HG03575 (cell line): ENCODE measurements around the gene ZNF691.
"Not testable (repeated sequence)": the region's sequence is repeated elsewhere in the genome, so short reads cannot be mapped to it uniquely, and the experiment has no call there.

Source experiments
- ATAC-seq: cut with Tn5 transposase; IDR thresholded peaks from one replicate; pipeline ENCODE4 v1.9.1; 2021; ENCODE audit not compliant: unreplicated experiment, insufficient number of reproducible peaks, low FRiP score; ENCODE audit errors: extremely low read depth

Gene ZNF691, protein sequence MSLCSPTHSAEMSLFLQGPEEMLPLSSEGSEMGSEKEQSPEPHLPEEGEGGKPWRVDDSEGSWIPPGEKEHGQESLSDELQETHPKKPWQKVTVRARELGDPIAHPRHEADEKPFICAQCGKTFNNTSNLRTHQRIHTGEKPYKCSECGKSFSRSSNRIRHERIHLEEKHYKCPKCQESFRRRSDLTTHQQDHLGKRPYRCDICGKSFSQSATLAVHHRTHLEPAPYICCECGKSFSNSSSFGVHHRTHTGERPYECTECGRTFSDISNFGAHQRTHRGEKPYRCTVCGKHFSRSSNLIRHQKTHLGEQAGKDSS

DNA sequence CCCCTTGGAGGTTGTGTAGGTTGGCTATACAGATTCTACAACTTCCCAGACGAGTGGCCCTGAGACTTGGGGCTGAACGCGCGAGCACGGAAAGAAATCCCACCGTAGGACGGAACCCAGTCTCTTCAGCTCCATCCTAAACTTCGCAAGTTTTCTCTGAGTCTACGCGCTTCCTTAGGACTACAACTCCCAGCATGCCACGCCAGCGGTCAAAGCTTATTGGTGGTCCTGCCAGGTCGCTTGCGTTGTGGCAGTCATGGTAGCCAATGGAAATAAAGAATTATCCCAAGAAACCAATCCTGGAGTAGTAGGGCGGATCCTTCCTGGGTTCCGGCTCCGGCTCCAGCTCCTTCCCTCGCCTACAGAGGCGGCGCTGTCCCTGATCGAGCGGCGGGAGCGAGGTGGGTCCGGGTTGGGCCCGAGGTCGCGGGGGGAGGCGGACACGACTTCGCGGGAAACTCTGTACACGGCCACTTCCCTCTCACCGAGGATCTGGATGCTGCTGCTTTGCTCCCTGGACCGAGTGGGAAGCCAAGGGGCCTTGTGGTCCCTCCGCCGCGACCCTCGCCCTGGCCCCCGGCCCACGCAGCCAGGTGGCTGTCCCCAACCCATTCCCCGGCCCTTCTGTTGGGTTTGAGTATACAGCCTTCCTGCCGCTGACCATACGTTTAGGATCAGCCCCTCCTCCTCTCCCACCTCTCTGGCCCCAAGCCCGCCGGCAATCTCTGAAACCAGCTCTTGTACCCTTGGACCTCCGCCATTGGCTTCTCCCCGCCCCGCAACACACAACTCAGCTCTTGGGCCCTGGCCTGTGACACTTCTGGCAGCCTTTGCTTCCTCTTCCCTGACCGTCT, at the start of gene ZNF691:
ZNF691 (plus strand) TSS at position 357 of the 854 bp plus-strand sequence. CDS start 3,046 bp downstream, outside the sequence.
- ATAC-seq = peak; percentile 62

DNA sequence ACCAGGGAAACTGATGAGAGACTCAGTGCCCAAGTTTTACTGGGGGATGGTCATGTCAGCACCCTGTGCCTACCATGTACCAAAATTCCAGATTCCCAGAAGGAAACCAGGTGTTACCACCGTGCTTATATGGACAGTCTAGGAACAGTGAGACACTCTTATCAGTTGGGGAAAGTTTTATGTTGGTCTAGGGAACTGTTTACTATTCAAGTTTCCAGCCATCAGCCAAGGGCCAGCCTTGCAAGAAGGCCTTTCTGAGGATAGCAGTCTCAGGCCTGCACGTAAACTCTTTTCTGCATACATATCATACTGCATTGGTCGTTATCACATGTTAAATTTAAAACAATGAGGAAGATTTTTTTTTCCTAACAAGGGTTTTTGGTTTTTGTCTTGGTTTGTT, 49.0 kb upstream of the ZNF691 start:
- ATAC-seq = no peak

DNA sequence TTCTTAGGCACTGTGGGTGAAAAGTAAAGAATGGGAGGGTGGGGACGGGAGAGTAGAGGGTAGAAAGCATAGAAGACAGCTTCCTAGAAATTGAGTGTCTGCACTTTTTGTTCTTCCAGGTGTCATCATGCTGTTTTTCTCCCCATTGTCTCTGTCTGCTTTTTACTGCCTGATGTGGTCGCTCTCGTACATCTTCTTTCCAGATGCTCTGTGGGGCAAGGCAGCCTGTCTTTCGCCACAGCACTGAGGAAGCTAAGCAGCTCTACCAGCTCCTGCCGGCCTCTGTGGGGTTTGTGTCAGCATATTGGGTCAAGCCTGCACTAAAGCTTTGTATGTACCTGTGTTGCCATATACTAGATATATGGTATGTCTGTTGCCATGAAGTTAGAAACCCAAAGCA, 48.4 kb upstream of the ZNF691 start:
- ATAC-seq = no peak

DNA sequence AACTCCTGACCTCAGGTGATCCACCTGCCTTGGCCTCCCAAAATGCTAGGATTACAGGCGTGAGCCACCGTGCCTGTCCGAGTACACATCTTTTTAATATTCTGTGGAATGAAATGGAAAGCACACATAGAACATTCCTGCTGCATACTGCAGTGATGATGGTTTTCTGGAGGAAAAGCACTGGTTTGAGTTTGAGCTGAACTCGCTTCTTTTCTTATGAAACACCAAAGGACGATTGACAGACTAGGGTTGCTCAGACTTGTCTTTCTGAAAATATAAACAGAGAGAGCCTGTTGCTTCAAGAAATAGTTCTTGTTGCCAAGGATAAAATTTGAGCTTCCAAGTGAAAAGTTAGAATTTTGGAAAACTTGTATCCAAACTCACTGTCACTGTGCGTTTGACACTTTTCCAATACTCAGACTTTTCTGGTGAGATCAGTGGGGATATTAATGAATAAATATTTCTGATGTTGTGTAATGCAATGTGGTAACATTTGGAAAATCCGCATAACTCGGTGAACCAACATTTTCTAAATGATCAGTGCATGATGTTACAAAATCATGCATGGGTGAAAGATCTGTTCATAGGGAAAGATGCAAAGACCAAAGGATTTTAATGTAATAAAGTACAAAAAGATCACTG, 44.5 kb upstream of the ZNF691 start:
- ATAC-seq = no peak

DNA sequence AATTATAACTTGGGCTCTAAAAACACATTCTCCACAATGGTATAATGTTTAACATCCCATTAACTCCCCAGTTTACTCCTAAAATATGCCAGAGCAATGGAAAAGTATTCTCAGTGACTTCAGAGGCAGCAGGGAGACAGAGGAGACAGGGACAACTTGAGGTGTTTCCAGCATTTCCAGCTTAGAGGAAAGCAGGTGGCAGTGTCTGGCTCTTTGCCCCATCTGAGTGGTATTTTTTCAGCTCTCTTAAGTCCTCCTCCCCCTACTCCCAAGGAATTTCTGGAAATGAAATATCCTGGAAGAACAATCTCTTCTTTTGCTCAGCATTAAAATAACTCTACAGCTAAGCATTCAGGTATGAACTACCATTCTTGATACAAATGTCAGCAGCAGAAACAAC, 40.2 kb upstream of the ZNF691 start:
- ATAC-seq = no peak

DNA sequence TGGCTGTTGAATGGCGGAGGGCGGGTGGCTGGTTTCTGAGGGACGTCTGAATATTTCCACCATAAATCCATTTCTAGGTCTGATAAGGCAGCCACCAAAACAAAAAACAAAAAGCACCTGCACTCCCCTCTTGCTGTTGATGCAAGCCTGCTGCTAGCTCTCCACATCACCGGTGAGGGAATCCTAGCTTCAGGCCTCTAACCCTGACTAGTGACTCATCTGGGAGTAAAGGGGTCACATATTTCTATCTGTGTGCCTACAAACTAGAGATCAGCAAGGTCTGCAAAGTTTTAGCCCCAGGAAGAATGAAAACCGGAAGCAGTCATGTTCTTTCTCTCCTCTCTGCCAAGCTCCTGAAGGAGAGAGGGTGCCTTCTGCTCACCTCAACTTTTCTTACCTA, 39.8 kb upstream of the ZNF691 start:
- no peak for ATAC-seq

DNA sequence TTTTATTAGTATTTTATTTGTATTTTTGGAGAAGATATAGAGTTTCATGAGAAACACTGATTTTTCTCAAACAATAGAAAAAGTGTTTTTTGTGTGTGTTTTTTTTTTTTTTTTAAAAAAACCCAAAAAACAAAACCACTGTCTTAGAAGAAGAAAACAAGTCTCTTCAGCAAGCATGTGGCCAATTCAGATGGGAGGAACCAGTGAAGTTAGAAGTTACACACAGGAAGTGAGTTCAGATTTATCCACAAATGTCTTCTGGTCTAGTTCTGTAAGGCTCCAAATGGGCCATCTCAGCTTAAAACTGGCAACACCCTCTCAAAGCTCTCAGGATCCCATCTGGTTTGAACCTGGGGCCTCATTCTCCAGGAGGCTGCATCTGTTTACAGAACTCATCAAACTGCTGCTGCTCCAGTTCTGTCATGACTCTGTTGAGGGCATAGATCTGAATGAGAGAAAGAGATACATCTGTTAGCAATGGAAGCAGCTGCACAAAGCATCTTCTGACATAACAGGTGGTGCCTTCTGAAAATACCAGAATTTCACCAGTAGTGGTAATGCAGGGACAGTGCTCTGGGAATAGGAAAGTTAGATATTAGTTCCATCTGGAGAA, 39.3 kb upstream of the ZNF691 start:
- no peak for ATAC-seq

DNA sequence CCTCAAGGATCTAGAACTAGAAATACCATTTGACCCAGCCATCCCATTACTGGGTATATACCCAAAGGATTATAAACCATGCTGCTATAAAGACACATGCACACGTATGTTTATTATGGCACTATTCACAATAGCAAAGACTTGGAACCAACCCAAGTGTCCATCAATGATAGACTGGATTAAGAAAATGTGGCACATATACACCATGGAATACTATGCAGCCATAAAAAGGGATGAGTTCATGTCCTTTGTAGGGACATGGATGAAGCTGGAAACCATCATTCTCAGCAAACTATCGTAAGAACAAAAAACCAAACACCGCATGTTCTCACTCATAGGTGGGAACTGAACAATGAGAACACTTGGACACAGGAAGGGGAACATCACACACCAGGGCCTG, 31.6 kb upstream of the ZNF691 start:
- ATAC-seq = not testable (repeated sequence)

DNA sequence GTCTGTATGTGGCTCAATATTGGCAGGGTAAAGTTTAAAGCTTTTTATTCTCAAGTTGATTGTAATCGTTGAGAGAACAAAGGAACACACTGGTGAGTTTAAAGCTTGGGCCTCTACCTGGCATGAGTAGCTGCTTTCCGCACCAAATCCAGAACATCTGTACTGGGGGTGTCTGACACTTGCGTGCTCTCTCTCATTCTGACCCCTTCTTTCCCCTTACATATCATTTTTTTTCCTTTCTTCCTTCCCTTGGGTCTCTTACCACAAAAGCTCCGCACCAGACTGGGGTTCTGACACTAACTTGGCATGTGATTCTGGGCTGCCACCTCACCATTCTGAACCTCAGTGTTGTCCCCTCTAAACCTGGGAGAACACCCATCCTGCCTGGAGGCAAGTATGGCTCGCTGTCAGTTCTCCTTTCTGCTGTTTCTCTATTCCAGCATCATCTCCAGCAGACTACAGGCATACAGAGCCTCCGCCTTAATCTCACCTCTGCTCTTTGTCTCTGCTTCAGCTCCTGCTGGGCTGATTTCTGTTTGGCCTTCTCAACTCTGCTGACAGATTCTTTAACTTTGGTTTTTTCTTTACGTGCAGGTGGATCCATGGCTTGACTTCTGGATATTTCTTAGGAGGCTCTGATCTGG, 30.4 kb upstream of the ZNF691 start:
- ATAC-seq = no peak

DNA sequence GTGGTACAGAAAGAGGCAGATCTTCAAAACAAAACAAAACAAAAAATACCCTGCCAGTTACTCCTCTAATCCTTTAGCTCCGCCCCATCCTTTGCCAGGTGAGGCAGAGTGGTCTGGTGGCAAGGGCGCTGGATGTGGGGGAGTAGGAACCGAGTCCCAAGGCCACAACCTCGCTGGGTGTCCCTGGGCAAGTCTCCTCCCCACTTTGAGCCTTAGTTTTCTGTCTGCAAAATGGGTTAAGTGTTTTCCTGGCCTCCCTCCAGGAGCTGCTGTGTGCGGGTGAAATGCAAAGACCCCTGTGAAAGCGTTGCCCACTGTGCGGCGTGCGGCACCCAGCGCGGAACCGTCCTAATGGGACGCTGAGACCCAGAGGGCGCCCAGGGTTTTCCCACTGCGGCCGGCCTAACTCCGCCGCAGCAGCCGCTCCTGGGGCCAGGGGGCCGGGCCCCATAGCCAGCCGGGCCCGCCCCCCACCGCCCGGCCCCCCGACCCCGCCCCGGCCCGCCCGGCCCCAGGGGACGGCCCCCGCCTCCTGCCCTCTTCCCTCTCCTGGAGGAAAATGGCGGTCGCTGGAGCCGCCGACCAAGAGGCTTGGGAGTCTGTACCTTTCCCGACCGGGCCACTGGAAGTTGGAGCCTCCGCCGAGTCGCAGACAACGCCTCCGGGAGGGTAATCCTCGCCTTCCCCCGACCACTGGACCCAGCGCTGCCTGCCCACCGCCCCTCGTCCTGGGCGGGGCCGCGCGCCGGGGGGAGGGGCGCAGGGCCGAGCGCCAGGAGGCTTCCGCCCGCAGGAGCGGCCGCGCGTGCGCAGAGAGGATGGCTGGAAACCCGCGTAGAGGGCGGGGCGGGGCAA, 29.6 kb upstream of the ZNF691 start, which contains the start of the genes ERMAP and SVBP:
ERMAP (plus strand) TSS at position 538 of the 855 bp plus-strand sequence. CDS start 13,327 bp downstream, outside the sequence.
SVBP (minus strand) TSS at position 813 of the 855 bp plus-strand sequence. CDS start 853 bp downstream, outside the sequence.
- ATAC-seq = no peak

DNA sequence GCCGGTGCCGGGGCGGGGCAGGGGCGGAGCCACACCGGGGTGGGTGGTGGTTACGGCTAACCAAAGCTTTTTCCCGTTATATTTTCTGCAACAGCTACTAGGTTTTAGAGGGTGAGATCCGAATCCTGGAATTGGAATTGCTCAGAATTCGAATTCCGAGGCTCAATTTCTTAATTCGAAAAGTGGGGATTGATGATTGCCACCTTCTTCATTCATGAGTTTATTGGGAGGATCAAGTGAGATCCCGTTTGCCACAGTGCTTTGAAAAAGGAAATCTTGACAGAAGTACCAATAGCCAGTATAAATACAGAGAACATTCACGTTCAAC, 29.0 kb upstream of the ZNF691 start:
- no peak for ATAC-seq

DNA sequence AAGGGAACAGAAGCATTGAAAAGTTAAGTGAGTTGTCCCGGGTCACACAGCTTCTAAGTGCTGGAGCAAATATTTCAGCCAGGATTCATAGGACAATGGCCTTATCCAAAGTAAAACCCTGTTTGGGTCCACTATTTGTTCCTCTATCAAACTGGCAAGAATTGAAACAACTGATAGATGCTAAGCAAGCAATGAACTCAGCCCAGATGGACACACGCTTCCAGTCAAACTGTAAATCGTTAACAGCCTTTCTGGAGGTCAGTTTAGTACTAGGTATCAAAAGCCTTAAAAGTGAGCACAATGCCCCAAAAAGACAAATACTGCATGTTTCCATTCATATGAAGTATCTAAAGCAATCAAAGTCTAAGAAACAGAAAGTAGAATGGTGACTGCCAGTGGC, 28.4 kb upstream of the ZNF691 start:
- no peak for ATAC-seq

DNA sequence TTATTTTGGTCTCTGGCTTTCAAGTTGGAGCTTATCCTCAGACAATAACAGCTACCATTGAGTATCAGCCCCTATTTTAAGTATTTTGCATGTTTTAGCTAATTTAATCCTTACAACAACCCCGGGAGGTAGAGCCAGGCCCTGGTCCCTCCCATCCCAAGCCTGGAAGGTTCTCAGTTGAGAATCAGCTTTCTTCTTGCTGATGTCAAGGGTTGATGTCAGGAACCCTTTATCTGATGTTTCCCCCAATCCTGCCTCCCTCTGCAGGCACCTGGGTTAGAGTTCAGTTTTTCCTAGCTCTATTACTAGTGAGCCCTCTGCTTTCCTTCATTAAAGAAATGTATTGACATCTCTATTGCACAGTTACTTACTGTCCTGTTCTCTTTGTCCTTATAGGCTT, 25.6 kb upstream of the ZNF691 start:
- no peak for ATAC-seq

DNA sequence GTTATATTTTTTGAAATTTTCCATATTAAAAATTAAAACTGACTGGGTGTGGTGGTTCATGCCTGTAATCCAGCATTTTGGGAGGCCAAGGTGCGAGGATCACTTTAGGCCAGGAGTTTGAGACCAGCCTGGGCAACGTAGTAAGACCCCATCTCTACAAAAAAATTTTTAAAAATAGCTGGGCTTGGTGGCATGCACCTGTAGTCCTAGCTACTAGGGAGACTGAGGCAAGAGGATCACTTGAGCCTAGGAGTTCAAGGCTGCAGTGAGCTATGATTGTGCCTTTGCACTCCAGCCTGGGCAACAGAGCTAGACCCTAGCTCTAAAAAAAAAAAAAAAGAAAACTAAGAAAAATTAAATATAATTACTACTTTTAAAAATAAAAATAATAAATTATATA, 24.7 kb upstream of the ZNF691 start:
- ATAC-seq = no peak

DNA sequence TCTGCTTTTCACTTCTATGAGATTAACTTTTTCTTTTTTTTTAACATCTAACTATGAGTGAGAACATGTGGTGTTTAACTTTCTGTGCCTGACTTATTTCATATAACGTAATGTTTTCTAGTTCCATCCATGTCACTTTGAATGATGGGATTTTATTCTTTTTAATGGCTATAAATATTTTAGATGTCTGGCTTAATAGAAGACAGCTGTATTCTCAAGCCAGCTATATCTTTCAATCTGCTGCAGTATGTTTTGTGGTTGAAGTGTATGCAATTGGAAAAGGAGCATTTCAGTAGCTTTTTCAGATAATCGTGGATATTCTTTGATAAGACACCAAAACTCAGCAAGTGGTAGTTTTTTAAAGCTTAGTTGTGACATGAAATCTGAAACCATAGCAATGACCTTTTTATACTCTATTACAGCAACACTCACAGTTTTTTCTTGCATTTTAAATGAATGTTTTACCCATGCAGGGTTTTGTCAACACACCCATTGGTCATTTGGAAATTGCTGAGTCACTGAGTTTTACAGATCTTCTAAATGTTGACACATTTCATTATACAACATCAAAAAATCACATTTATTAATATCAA, 23.5 kb upstream of the ZNF691 start:
- ATAC-seq = no peak

DNA sequence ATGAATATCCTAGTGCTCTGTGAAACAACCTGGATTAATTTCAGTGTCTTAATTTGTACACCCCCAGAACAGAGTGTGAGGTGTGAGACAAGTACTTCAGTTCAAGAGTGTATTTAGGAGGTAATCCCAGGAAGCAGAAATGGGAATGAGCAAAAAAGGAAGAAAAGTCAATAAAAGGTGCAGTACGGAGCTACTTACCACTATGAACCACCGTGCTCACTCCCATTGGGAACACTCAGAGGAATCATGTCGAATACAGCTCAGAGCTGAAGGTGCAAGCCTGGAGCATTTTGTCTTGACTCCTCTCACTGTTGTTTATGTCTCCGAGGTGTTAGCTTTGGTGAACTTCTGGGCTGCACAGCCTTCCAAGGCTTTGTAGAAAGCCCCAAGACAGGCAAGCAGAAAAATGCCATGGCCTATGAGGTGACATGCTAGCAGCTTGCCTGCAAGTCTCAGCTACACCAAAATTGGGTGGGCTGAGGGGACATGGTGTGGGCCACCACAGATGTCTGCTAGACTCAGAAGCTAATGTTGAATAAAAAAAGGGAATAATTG, 21.9 kb upstream of the ZNF691 start:
- no peak for ATAC-seq

DNA sequence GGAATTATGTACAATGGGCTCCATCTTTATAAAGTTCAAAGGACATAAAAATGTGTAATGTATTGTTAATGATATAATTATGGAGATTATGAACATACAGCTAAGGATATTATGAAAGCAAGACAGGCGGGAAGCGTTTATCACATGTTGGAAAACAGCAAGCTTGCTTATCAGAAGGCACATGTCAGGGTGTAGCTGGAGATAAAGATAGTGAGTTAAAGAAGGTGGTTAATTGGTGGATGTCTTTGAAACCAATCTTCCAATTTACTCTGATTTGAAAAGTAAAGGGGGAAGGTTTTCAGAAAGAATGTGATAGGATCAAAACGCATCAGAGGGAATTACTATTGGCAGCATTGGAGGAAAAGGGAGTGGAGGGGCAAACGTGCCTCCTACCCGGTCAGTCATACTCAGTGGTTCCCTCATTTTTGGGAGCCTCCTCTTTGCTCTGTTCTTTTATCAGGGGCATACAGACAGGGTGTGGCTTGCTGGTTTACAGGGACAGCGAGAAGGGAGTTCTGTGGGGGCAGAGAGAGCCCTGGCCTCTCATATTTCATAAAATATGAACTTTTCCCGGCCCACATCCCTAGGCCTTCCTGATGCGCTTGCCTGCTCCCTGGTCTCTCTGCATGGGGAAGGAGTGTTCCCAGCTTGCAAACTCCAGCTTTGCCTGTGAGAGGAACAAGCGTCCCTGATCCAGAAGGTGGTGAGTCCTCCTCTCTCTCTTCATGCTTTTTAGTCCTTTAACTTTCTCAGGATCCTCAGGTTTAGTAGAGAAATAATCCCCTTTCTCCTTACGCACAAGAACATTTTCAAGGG, 21.2 kb upstream of the ZNF691 start:
- no peak for ATAC-seq
